ENCODE results near the gene PARVA.
A peak's percentile ranks its signal among the peaks of the same experiment; 100 is the strongest.

The PARVA gene

DNA sequence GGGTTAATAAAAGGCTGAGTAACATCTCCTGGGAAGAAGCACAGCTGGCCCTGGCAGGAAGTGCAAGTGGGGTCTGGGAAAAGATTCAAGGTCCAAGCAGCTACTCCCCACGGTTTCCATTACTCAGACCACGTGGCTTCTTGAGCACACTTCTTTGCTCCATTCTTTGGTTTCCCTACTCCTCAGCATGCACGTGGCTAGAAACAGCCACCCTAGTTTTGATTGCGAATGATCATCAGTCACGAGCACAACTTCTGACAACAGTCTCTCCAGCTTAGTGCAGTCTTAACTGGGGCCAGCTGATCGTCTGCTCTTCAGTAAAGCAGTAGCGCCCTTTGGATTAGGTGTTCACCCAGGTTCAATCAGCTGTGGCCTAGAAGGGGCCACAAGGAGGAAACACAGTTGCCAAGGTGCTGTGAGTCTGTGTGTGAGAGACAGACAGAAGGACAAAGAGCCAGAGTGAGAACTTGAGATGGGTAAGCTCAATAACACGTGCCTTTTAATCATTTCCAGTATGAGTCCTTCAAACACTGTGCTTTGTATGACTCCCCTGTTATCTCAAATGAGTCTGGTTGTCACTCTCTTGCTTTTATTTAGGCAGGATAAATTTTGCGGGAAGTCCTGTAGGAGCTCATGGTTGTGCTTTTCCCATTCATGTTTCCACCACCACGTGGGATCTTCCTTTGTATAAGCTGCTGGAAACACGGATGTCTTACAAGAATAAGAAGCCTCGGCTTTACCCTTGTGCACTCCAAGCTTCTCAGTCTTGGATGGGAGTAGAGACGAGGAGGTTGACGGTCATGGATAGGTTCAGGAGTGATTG is 901 bp upstream of the PARVA start:
- H3K27me3 ChIP-seq (ENCODE audit: insufficient read depth, low read length), result no peaks in the 10 kb centered on the region
- peaks cover 33% of the 10 kb centered on the region for H3K79me2 ChIP-seq (ENCODE audit: control insufficient read depth, insufficient read depth, low read length, unreplicated experiment)
- 0 out of 2 replicates have a peak, but pooled peaks cover 2% of the 10 kb centered on the region for H3K36me3 ChIP-seq (ENCODE audit: insufficient read depth, low read length)
- H3K4me3 ChIP-seq (ENCODE audit: low read depth, low read length), result peak overlapping the region; percentile 91
- H2AFZ ChIP-seq (ENCODE audit: low read length, unreplicated experiment), result peak overlapping the region; percentile 78
- H3K27ac ChIP-seq (ENCODE audit: low read depth, low read length), result peak overlapping the region; percentile 97
- peaks cover 18% of the 10 kb centered on the region for H3K4me1 ChIP-seq (ENCODE audit: control insufficient read depth, insufficient read depth, low read length, unreplicated experiment)

DNA sequence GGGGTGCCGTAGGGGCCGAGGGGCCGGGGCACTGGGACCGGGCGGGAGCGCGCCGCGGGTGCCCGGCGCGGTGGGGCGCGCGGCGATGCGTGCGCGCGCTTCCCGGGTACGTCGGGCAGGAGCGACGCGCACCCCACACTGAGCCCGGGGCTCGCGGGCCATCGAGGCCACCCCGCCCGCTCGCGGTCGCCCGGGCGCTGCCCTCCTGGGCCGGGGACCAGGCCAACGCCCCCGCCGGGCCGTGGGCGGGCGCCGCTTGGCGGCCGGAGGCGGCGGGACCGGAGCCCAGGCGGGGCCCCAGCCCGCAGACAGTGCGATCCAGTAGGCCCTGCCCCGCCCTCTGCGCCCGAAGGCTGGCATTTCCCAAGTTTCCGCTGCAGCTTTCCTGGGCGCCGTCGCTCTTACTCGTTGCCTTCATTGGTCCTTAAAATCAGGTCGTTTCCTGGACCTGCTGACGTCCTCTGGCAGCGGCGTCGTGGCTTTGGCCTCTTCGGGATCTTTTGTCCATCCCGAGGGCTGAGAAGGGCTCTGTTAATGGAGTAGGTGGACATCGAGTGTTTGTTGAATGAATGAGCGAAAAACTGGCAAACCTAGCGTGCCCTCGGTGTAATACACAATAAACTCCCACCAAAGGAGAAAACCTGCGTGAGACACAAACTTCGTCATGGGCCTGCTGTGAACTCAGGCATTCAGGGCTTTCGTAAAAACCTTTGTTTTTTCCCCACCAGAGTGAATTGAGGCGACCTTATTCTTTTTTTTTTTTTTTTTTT is 638 bp downstream of the PARVA start:
- H3K4me3 ChIP-seq (ENCODE audit: low read depth, low read length), result peak overlapping the region; percentile 91
- H3K27me3 ChIP-seq (ENCODE audit: insufficient read depth, low read length), result no peaks in the 10 kb centered on the region
- peaks cover 3% of the 10 kb centered on the region; the same call in 1 of the 2 replicates for H3K36me3 ChIP-seq (ENCODE audit: insufficient read depth, low read length)
- H3K79me2 ChIP-seq (ENCODE audit: control insufficient read depth, insufficient read depth, low read length, unreplicated experiment), result peaks cover 47% of the 10 kb centered on the region
- H2AFZ ChIP-seq (ENCODE audit: low read length, unreplicated experiment), result peak overlapping the region; percentile 98
- H3K4me1 ChIP-seq (ENCODE audit: control insufficient read depth, insufficient read depth, low read length, unreplicated experiment), result peaks cover 18% of the 10 kb centered on the region
- H3K27ac ChIP-seq (ENCODE audit: low read depth, low read length), result peak overlapping the region; percentile 97

- Histone ChIP-seq H3K79me2 (ENCODE audit: control insufficient read depth, insufficient read depth, low read length, unreplicated experiment) (peaks cover 68% of the 10 kb centered on the region), H3K4me1 (ENCODE audit: control insufficient read depth, insufficient read depth, low read length, unreplicated experiment) (peaks cover 15% of the 10 kb centered on the region), H3K27me3 (ENCODE audit: insufficient read depth, low read length) (no peaks in the 10 kb centered on the region), H2AFZ (ENCODE audit: low read length, unreplicated experiment) (no peak overlapping the region), H3K27ac (ENCODE audit: low read depth, low read length) (no peak overlapping the region), H3K36me3 (ENCODE audit: insufficient read depth, low read length) (peaks cover 3% of the 10 kb centered on the region; the same call in 1 of the 2 replicates), H3K4me3 (ENCODE audit: low read depth, low read length) (no peak overlapping the region)
Measured at GRCh38 chr11:12380565-12381325, 3.4 kb downstream of the PARVA start.

- Histone ChIP-seq H2AFZ (ENCODE audit: low read length, unreplicated experiment) (no peak overlapping the region), H3K27ac (ENCODE audit: low read depth, low read length) (no peak overlapping the region), H3K4me3 (ENCODE audit: low read depth, low read length) (no peak overlapping the region), H3K36me3 (ENCODE audit: insufficient read depth, low read length) (peaks cover 3% of the 10 kb centered on the region; the same call in 1 of the 2 replicates), H3K4me1 (ENCODE audit: control insufficient read depth, insufficient read depth, low read length, unreplicated experiment) (peaks cover 4% of the 10 kb centered on the region), H3K27me3 (ENCODE audit: insufficient read depth, low read length) (no peaks in the 10 kb centered on the region), H3K79me2 (ENCODE audit: control insufficient read depth, insufficient read depth, low read length, unreplicated experiment) (peaks cover 78% of the 10 kb centered on the region)
Measured at GRCh38 chr11:12381875-12382274, 4.5 kb downstream of the PARVA start.

GRCh38 chr11:12382451-12382850 is 5.1 kb downstream of the PARVA start:
- H3K4me1 ChIP-seq (ENCODE audit: control insufficient read depth, insufficient read depth, low read length, unreplicated experiment), result no peaks in the 10 kb centered on the region
- H3K27me3 ChIP-seq (ENCODE audit: insufficient read depth, low read length), result no peaks in the 10 kb centered on the region
- H3K4me3 ChIP-seq (ENCODE audit: low read depth, low read length), result no peak overlapping the region
- H2AFZ ChIP-seq (ENCODE audit: low read length, unreplicated experiment), result no peak overlapping the region
- H3K79me2 ChIP-seq (ENCODE audit: control insufficient read depth, insufficient read depth, low read length, unreplicated experiment), result peaks cover 84% of the 10 kb centered on the region
- no peak overlapping the region for H3K27ac ChIP-seq (ENCODE audit: low read depth, low read length)
- peaks cover 3% of the 10 kb centered on the region; the same call in 1 of the 2 replicates for H3K36me3 ChIP-seq (ENCODE audit: insufficient read depth, low read length)

GRCh38 chr11:12386309-12386708 is 8.9 kb downstream of the PARVA start:
- peaks cover 87% of the 10 kb centered on the region for H3K79me2 ChIP-seq (ENCODE audit: control insufficient read depth, insufficient read depth, low read length, unreplicated experiment)
- no peak overlapping the region for H3K4me3 ChIP-seq (ENCODE audit: low read depth, low read length)
- H3K36me3 ChIP-seq (ENCODE audit: insufficient read depth, low read length), result peaks cover 2% of the 10 kb centered on the region; the same call in 1 of the 2 replicates
- no peak overlapping the region for H3K27ac ChIP-seq (ENCODE audit: low read depth, low read length)
- H2AFZ ChIP-seq (ENCODE audit: low read length, unreplicated experiment), result no peak overlapping the region
- H3K27me3 ChIP-seq (ENCODE audit: insufficient read depth, low read length), result no peaks in the 10 kb centered on the region
- H3K4me1 ChIP-seq (ENCODE audit: control insufficient read depth, insufficient read depth, low read length, unreplicated experiment), result peaks cover 22% of the 10 kb centered on the region

DNA sequence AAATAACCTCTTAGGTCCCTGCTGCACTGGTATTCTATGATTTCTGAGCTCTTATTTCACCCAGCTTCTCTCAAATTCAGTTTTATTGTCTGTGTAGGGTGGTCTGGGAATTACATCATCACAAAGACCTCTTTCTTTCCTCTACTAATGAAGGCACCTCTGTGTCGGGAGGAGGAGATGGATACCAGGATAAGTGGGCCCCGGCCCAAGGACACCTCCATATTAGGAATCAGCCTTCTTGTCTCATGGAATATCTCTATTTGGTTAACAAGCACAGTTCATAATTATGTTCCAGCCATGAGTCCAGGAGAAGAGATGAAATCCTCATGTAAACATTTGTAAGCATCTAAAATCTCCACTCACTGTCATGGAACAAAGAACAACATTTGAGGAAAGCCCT is 9.4 kb downstream of the PARVA start:
- Histone ChIP-seq H3K36me3 (ENCODE audit: insufficient read depth, low read length) (no peaks in the 10 kb centered on the region; the same call in 1 of the 2 replicates), H3K27me3 (ENCODE audit: insufficient read depth, low read length) (no peaks in the 10 kb centered on the region), H3K27ac (ENCODE audit: low read depth, low read length) (no peak overlapping the region), H2AFZ (ENCODE audit: low read length, unreplicated experiment) (no peak overlapping the region), H3K4me1 (ENCODE audit: control insufficient read depth, insufficient read depth, low read length, unreplicated experiment) (peaks cover 26% of the 10 kb centered on the region), H3K4me3 (ENCODE audit: low read depth, low read length) (no peak overlapping the region), H3K79me2 (ENCODE audit: control insufficient read depth, insufficient read depth, low read length, unreplicated experiment) (peaks cover 87% of the 10 kb centered on the region)

- Histone ChIP-seq H3K36me3 (ENCODE audit: insufficient read depth, low read length) (peaks cover 2% of the 10 kb centered on the region), H3K4me3 (ENCODE audit: low read depth, low read length) (no peak overlapping the region), H3K79me2 (ENCODE audit: control insufficient read depth, insufficient read depth, low read length, unreplicated experiment) (peaks cover 82% of the 10 kb centered on the region), H3K27me3 (ENCODE audit: insufficient read depth, low read length) (no peaks in the 10 kb centered on the region), H2AFZ (ENCODE audit: low read length, unreplicated experiment) (no peak overlapping the region), H3K4me1 (ENCODE audit: control insufficient read depth, insufficient read depth, low read length, unreplicated experiment) (peaks cover 26% of the 10 kb centered on the region), H3K27ac (ENCODE audit: low read depth, low read length) (no peak overlapping the region)
Measured at GRCh38 chr11:12388173-12388572, 10.8 kb downstream of the PARVA start.

GRCh38 chr11:12388939-12389670 is 11.7 kb downstream of the PARVA start:
- H3K79me2 ChIP-seq (ENCODE audit: control insufficient read depth, insufficient read depth, low read length, unreplicated experiment), result peaks cover 79% of the 10 kb centered on the region

More at GRCh38 chr11:12388939-12389670, 11.7 kb downstream of the PARVA start:
- Histone ChIP-seq H3K4me3 (ENCODE audit: low read depth, low read length) (no peak overlapping the region), H3K36me3 (ENCODE audit: insufficient read depth, low read length) (peaks cover 6% of the 10 kb centered on the region), H3K4me1 (ENCODE audit: control insufficient read depth, insufficient read depth, low read length, unreplicated experiment) (peaks cover 26% of the 10 kb centered on the region), H2AFZ (ENCODE audit: low read length, unreplicated experiment) (no peak overlapping the region), H3K27me3 (ENCODE audit: insufficient read depth, low read length) (no peaks in the 10 kb centered on the region), H3K27ac (ENCODE audit: low read depth, low read length) (no peak overlapping the region)

All from ACC112 (cell line).